Measurements from ENCODE around the gene RYR1. TPM values are rescaled to one million over a fixed set of nuclear protein-coding genes. Genes with fewer than 3 reads are reported as not detected.
"Not testable (repeated sequence)": the region's sequence is repeated elsewhere in the genome, so short reads cannot be mapped to it uniquely, and the experiment has no call there.

The RYR1 gene
- total RNA-seq, 1 donor from 2014 or later = 0.32 TPM

- H3K79me2 ChIP-seq (ENCODE audit: insufficient read depth, low read length); H3K4me2 ChIP-seq (ENCODE audit: low read length); H3K9me3 ChIP-seq (ENCODE audit: insufficient read depth, low read depth, low read length); H3K27me3 ChIP-seq (ENCODE audit: insufficient read depth, low read length); FAIRE-seq; H2AFZ ChIP-seq (ENCODE audit: low read depth, low read length); H3K27ac ChIP-seq (ENCODE audit: low read depth, low read length); H3K4me1 ChIP-seq (ENCODE audit: insufficient read depth, low read length); H3K4me3 Mint-ChIP-seq (ENCODE audit: unreplicated experiment); H3K9ac ChIP-seq (ENCODE audit: low read length); H3K27me3 Mint-ChIP-seq (ENCODE audit: low read depth, unreplicated experiment); H3K4me3 ChIP-seq (ENCODE audit: insufficient read depth, low read depth, low read length); H3K9me3 Mint-ChIP-seq (ENCODE audit: unreplicated experiment); H3K4me1 Mint-ChIP-seq (ENCODE audit: low read depth, unreplicated experiment); H3K27ac Mint-ChIP-seq (ENCODE audit: unreplicated experiment); DNase-seq (ENCODE audit: low read depth): not testable (repeated sequence)
- peaks cover 14% of the 10 kb centered on the region for H4K20me1 ChIP-seq (ENCODE audit: insufficient read depth, low read length)
- H3K36me3 Mint-ChIP-seq (ENCODE audit: low read depth, unreplicated experiment) = peaks cover 27% of the 10 kb centered on the region
- H3K36me3 ChIP-seq (ENCODE audit: insufficient read depth, low read length) = peaks cover 18% of the 10 kb centered on the region
These were observed 198.5 kb downstream of the RYR1 start for GRCh38 chr19:38631811-38632475.

- H3K9me3 ChIP-seq (ENCODE audit: insufficient read depth, low read depth, low read length) = no peaks in the 10 kb centered on the region
- FAIRE-seq = no peak
- H3K4me1 ChIP-seq (ENCODE audit: insufficient read depth, low read length) = no peaks in the 10 kb centered on the region
- TF ChIP-seq CTCF (IDR thresholded peaks at IDR 0.05; ENCODE audit: insufficient read depth, low read depth, low read length) (no peak), EZH2 (IDR thresholded peaks at IDR 0.05; ENCODE audit: insufficient read depth, low read length) (no peak)
- H3K27ac ChIP-seq (ENCODE audit: low read depth, low read length) = no peak overlapping the region
- peaks cover 16% of the 10 kb centered on the region for H3K36me3 ChIP-seq (ENCODE audit: insufficient read depth, low read length)
- H3K79me2 ChIP-seq (ENCODE audit: insufficient read depth, low read length) = no peaks in the 10 kb centered on the region
- H3K4me2 ChIP-seq (ENCODE audit: low read length) = no peak overlapping the region
- no peak overlapping the region for H3K9ac ChIP-seq (ENCODE audit: low read length)
- no peak overlapping the region for H3K4me3 ChIP-seq (ENCODE audit: insufficient read depth, low read depth, low read length)
- H4K20me1 ChIP-seq (ENCODE audit: insufficient read depth, low read length) = peaks cover 14% of the 10 kb centered on the region
- Mint-ChIP-seq H3K4me1 (ENCODE audit: low read depth, unreplicated experiment) (peaks cover 3% of the 10 kb centered on the region), H3K9me3 (ENCODE audit: unreplicated experiment) (no peaks in the 10 kb centered on the region), H3K4me3 (ENCODE audit: unreplicated experiment) (no peak overlapping the region), H3K36me3 (ENCODE audit: low read depth, unreplicated experiment) (peaks cover 27% of the 10 kb centered on the region), H3K27ac (ENCODE audit: unreplicated experiment) (no peak overlapping the region), H3K27me3 (ENCODE audit: low read depth, unreplicated experiment) (no peaks in the 10 kb centered on the region)
- H2AFZ ChIP-seq (ENCODE audit: low read depth, low read length) = no peak overlapping the region
- no peaks in the 10 kb centered on the region for H3K27me3 ChIP-seq (ENCODE audit: insufficient read depth, low read length)
- DNase-seq (ENCODE audit: low read depth) = no peak
These were observed 199.2 kb downstream of the RYR1 start for GRCh38 chr19:38632476-38633213.

- TF ChIP-seq CTCF (IDR thresholded peaks at IDR 0.05; ENCODE audit: insufficient read depth, low read depth, low read length) (peak; percentile 88), EZH2 (IDR thresholded peaks at IDR 0.05; ENCODE audit: insufficient read depth, low read length) (no peak)
- Histone ChIP-seq H3K27me3 (ENCODE audit: insufficient read depth, low read length) (no peaks in the 10 kb centered on the region), H3K9ac (ENCODE audit: low read length) (no peak overlapping the region), H3K4me3 (ENCODE audit: insufficient read depth, low read depth, low read length) (no peak overlapping the region), H3K9me3 (ENCODE audit: insufficient read depth, low read depth, low read length) (no peaks in the 10 kb centered on the region), H3K4me2 (ENCODE audit: low read length) (no peak overlapping the region), H4K20me1 (ENCODE audit: insufficient read depth, low read length) (peaks cover 9% of the 10 kb centered on the region), H2AFZ (ENCODE audit: low read depth, low read length) (no peak overlapping the region), H3K36me3 (ENCODE audit: insufficient read depth, low read length) (peaks cover 5% of the 10 kb centered on the region), H3K27ac (ENCODE audit: low read depth, low read length) (no peak overlapping the region), H3K4me1 (ENCODE audit: insufficient read depth, low read length) (no peaks in the 10 kb centered on the region), H3K79me2 (ENCODE audit: insufficient read depth, low read length) (no peaks in the 10 kb centered on the region)
- H3K27ac Mint-ChIP-seq (ENCODE audit: unreplicated experiment) = peak overlapping the region; percentile 81
- DNase-seq (ENCODE audit: low read depth) (no peak), FAIRE-seq (no peak)
- H3K4me1 Mint-ChIP-seq (ENCODE audit: low read depth, unreplicated experiment) = peaks cover 3% of the 10 kb centered on the region
- H3K4me3 Mint-ChIP-seq (ENCODE audit: unreplicated experiment) = no peak overlapping the region
- H3K9me3 Mint-ChIP-seq (ENCODE audit: unreplicated experiment) = no peaks in the 10 kb centered on the region
- H3K27me3 Mint-ChIP-seq (ENCODE audit: low read depth, unreplicated experiment) = no peaks in the 10 kb centered on the region
- H3K36me3 Mint-ChIP-seq (ENCODE audit: low read depth, unreplicated experiment) = peaks cover 22% of the 10 kb centered on the region
These were observed 201.4 kb downstream of the RYR1 start for GRCh38 chr19:38634757-38635482.

All from astrocyte (in vitro differentiated cells and primary cell).